Smooth muscle cell (in vitro differentiated cells): ENCODE results near the gene PYGM. TPM values are rescaled to one million over a fixed set of nuclear protein-coding genes. Genes with fewer than 3 reads are reported as not detected.

Experiments used
- DNase-seq: peaks from one replicate; lab custom pipeline; 2025; ENCODE audit not compliant: unreplicated experiment; lab: John Stamatoyannopoulos, UW
- H2AFZ ChIP-seq: fragments of 200-600 bp; sonication (generic); 2 replicates; pipeline ENCODE4 v1.6.0; 2016; ENCODE audit warnings: antibody characterized with exemption, low read depth, mild to moderate bottlenecking
- H3F3A ChIP-seq: fragments of 200-600 bp; sonication (generic); 2 replicates; pipeline ENCODE4 v1.6.0; 2017; ENCODE audit warnings: antibody characterized with exemption, low read depth
- H3K27ac ChIP-seq: fragments of 200-600 bp; sonication (generic); 2 replicates; pipeline ENCODE4 v1.5.1; 2016; ENCODE audit warnings: low read depth, mild to moderate bottlenecking
- H3K27me3 ChIP-seq: fragments of 200-600 bp; sonication (generic); 2 replicates; pipeline ENCODE4 v1.6.1; 2016; ENCODE audit warnings: low read depth, mild to moderate bottlenecking
- H3K36me3 ChIP-seq: fragments of 200-600 bp; sonication (generic); 2 replicates; pipeline ENCODE4 v1.5.1; 2016; ENCODE audit warnings: low read depth
- H3K4me1 ChIP-seq: fragments of 200-600 bp; sonication (generic); 2 replicates; pipeline ENCODE4 v1.5.1; 2016; ENCODE audit warnings: low read depth
- H3K4me2 ChIP-seq: fragments of 200-600 bp; sonication (generic); 2 replicates; pipeline ENCODE4 v1.6.0; 2016; ENCODE audit warnings: mild to moderate bottlenecking
- H3K4me3 ChIP-seq: fragments of 200-600 bp; sonication (generic); 2 replicates; pipeline ENCODE4 v1.5.1; 2016; ENCODE audit warnings: mild to moderate bottlenecking
- H3K79me2 ChIP-seq: fragments of 200-600 bp; sonication (generic); 2 replicates; pipeline ENCODE4 v1.6.0; 2016; ENCODE audit warnings: low read depth, mild to moderate bottlenecking
- H3K9ac ChIP-seq: fragments of 200-600 bp; sonication (generic); 2 replicates; pipeline ENCODE4 v1.6.0; 2016; ENCODE audit warnings: low read depth
- H3K9me3 ChIP-seq: fragments of 200-600 bp; sonication (generic); replicated peaks from 2 replicates; pipeline ENCODE4 v1.5.1; 2016; ENCODE audit warnings: low read depth
- H4K20me1 ChIP-seq: fragments of 200-600 bp; sonication (generic); 2 replicates; pipeline ENCODE4 v1.6.0; 2016; ENCODE audit warnings: low read depth
- CTCF ChIP-seq: fragments of 200-600 bp; sonication (generic); IDR thresholded peaks from 2 replicates; pipeline ENCODE4 v1.5.1; 2017; ENCODE audit warnings: borderline replicate concordance, mild to moderate bottlenecking, antibody characterized with exemption; ENCODE audit not compliant: insufficient read depth, poor library complexity, severe bottlenecking
- WGBS: methylation state at CpG from one replicate; pipeline ENCODE4 v1.1.7; 2016; ENCODE audit warnings: low lambda C conversion rate; 5-methylcytosine and 5-hydroxymethylcytosine counted together
- polyA plus RNA-seq: library from polyadenylated mRNA; unstranded; fragments of >200 nt; fragmentation: Nextera tagmentation; extraction: Ambion mirVana; gene quantifications from 2 replicates; pipeline ENCODE4 v1.2.1, GENCODE V29; 2016
- total RNA-seq: library from RNA; depleted of rRNA; stranded (reverse); fragments of >200 nt; gene quantifications from 2 replicates; pipeline ENCODE4 v1.2.3, GENCODE V29; 2014

Gene PYGM
- total and polyA plus RNA-seq, 2 experiments from 2014 or later, result 1.1 to 2.2 TPM

GRCh38 chr11:64801561-64802369 is 42.0 kb upstream of the PYGM start:
- H3K36me3 ChIP-seq, result no peaks in the 10 kb centered on the region
- H3K9ac ChIP-seq, result no peak overlapping the region
- no peaks in the 10 kb centered on the region for H3K9me3 ChIP-seq
- no peak for DNase-seq
- H4K20me1 ChIP-seq, result no peaks in the 10 kb centered on the region
- H3K27ac ChIP-seq, result no peak overlapping the region
- H3K4me2 ChIP-seq, result peak overlapping the region; percentile 85
- H3K27me3 ChIP-seq, result no peaks in the 10 kb centered on the region
- TF ChIP-seq CTCF, result no peak
- H3F3A ChIP-seq, result peaks cover 7% of the 10 kb centered on the region
- H3K79me2 ChIP-seq, result no peaks in the 10 kb centered on the region
- 85% methylated on average over 11 of the region's 13 CpGs for WGBS
- H3K4me1 ChIP-seq, result peaks cover 12% of the 10 kb centered on the region
- H3K4me3 ChIP-seq, result peak overlapping the region; percentile 87
- H2AFZ ChIP-seq, result no peak overlapping the region

- no peaks in the 10 kb centered on the region for H3K36me3 ChIP-seq
- H3K4me3 ChIP-seq, result no peak overlapping the region
- H4K20me1 ChIP-seq, result no peaks in the 10 kb centered on the region
- peaks cover 7% of the 10 kb centered on the region for H3F3A ChIP-seq
- no peaks in the 10 kb centered on the region for H3K27me3 ChIP-seq
- peaks cover 12% of the 10 kb centered on the region for H3K4me1 ChIP-seq
- H3K9ac ChIP-seq, result no peak overlapping the region
- 94% methylated on average over 9 of the region's 9 CpGs for WGBS
- no peaks in the 10 kb centered on the region for H3K79me2 ChIP-seq
- H3K4me2 ChIP-seq, result no peak overlapping the region
- TF ChIP-seq CTCF, result no peak
- H2AFZ ChIP-seq, result no peak overlapping the region
- DNase-seq, result no peak
- no peak overlapping the region for H3K27ac ChIP-seq
- H3K9me3 ChIP-seq, result no peaks in the 10 kb centered on the region
Measured at GRCh38 chr11:64801158-64801464, 41.3 kb upstream of the PYGM start.

GRCh38 chr11:64800303-64801157 is 40.8 kb upstream of the PYGM start:
- no peak for TF ChIP-seq CTCF
- Histone ChIP-seq H3K4me3 (no peak overlapping the region), H4K20me1 (no peaks in the 10 kb centered on the region), H3K27ac (no peak overlapping the region), H3K9ac (no peak overlapping the region), H3F3A (peaks cover 7% of the 10 kb centered on the region), H3K79me2 (no peaks in the 10 kb centered on the region), H3K27me3 (no peaks in the 10 kb centered on the region), H3K4me1 (peaks cover 12% of the 10 kb centered on the region), H3K9me3 (no peaks in the 10 kb centered on the region), H3K36me3 (no peaks in the 10 kb centered on the region), H2AFZ (no peak overlapping the region), H3K4me2 (no peak overlapping the region)
- DNase-seq, result no peak
- 92% methylated on average over 26 of the region's 26 CpGs for WGBS
